CD4-positive, alpha-beta T cell treated with Interleukin-1 beta for 1 hour (primary cell): ENCODE data around the gene ZBTB16.

Experiments used
- DNase-seq, 2 donors: peaks; one replicate each; pipeline ENCODE4 v3.0.0-alpha.2; 2020 to 2022

Gene ZBTB16

GRCh38 chr11:114193730-114194679, 134.5 kb downstream of the ZBTB16 start:
- DNase-seq, result no peak

GRCh38 chr11:114194702-114195101, 135.2 kb downstream of the ZBTB16 start:
- no peak for DNase-seq

GRCh38 chr11:114195151-114195550, 135.6 kb downstream of the ZBTB16 start:
- no peak for DNase-seq

GRCh38 chr11:114195981-114196731, 136.6 kb downstream of the ZBTB16 start:
- DNase-seq, result peak; percentile 22 to 30

GRCh38 chr11:114196997-114197703, 137.6 kb downstream of the ZBTB16 start:
- no peak for DNase-seq

GRCh38 chr11:114197799-114198500, 138.4 kb downstream of the ZBTB16 start:
- DNase-seq, result no peak

- no peak for DNase-seq
Measured at GRCh38 chr11:114199051-114199450, 139.5 kb downstream of the ZBTB16 start.

GRCh38 chr11:114200351-114201133, 141.0 kb downstream of the ZBTB16 start:
- no peak for DNase-seq

GRCh38 chr11:114201219-114201618, 141.7 kb downstream of the ZBTB16 start:
- no peak for DNase-seq

GRCh38 chr11:114202011-114202609, 142.6 kb downstream of the ZBTB16 start:
- no peak for DNase-seq

- DNase-seq, result no peak
Measured at GRCh38 chr11:114207096-114207495, 147.6 kb downstream of the ZBTB16 start.

- DNase-seq, result peak; percentile 19 to 33
Measured at GRCh38 chr11:114208377-114208776, 148.9 kb downstream of the ZBTB16 start.

GRCh38 chr11:114209343-114209742, 149.8 kb downstream of the ZBTB16 start:
- no peak for DNase-seq

GRCh38 chr11:114209904-114210303, 150.4 kb downstream of the ZBTB16 start:
- DNase-seq, result no peak

- no peak for DNase-seq
Measured at GRCh38 chr11:114211444-114212121, 152.1 kb downstream of the ZBTB16 start.

- DNase-seq, result no peak
Measured at GRCh38 chr11:114213622-114214021, 154.1 kb downstream of the ZBTB16 start.

GRCh38 chr11:114215428-114215827, 155.9 kb downstream of the ZBTB16 start:
- DNase-seq, result no peak

GRCh38 chr11:114215871-114216795, 156.6 kb downstream of the ZBTB16 start:
- DNase-seq, result no peak

GRCh38 chr11:114216796-114217180, 157.3 kb downstream of the ZBTB16 start:
- DNase-seq, result no peak

GRCh38 chr11:114218508-114218907, 159.0 kb downstream of the ZBTB16 start:
- no peak for DNase-seq
